Activated gamma-delta T cell treated with anti-CD3 and anti-CD28 coated beads, Interleukin-2, amount 50 U/mL, for 16 hours (primary cell): ENCODE results near the gene HOXB4.

Experiments used
- DNase-seq: peaks from one replicate; pipeline ENCODE4 v3.0.0-alpha.2; 2020; ENCODE audit warnings: low read depth

Gene HOXB4

GRCh38 chr17:48571826-48572417 is 6.2 kb downstream of the HOXB4 start:
- DNase-seq = no peak

- DNase-seq = no peak
Observed at GRCh38 chr17:48571024-48571818, 6.9 kb downstream of the HOXB4 start.

GRCh38 chr17:48570325-48571023 is 7.7 kb downstream of the HOXB4 start:
- DNase-seq = no peak

GRCh38 chr17:48569674-48570324 is 8.4 kb downstream of the HOXB4 start:
- DNase-seq = no peak

- DNase-seq = no peak
Observed at GRCh38 chr17:48569240-48569582, 8.9 kb downstream of the HOXB4 start.

GRCh38 chr17:48568499-48569239 is 9.5 kb downstream of the HOXB4 start:
- DNase-seq = no peak

- DNase-seq = no peak
Observed at GRCh38 chr17:48567646-48568354, 10.3 kb downstream of the HOXB4 start.

GRCh38 chr17:48567209-48567608 is 10.9 kb downstream of the HOXB4 start:
- DNase-seq = no peak

GRCh38 chr17:48566717-48567116 is 11.4 kb downstream of the HOXB4 start:
- no peak for DNase-seq

- DNase-seq = no peak
Observed at GRCh38 chr17:48565925-48566710, 12.0 kb downstream of the HOXB4 start.

- no peak for DNase-seq
Observed at GRCh38 chr17:48565022-48565554, 13.1 kb downstream of the HOXB4 start.

- DNase-seq = no peak
Observed at GRCh38 chr17:48564188-48565021, 13.7 kb downstream of the HOXB4 start.

GRCh38 chr17:48563867-48564187 is 14.3 kb downstream of the HOXB4 start:
- DNase-seq = no peak

GRCh38 chr17:48563385-48563838 is 14.7 kb downstream of the HOXB4 start:
- DNase-seq = no peak

GRCh38 chr17:48562934-48563333 is 15.2 kb downstream of the HOXB4 start:
- no peak for DNase-seq

GRCh38 chr17:48561884-48562810 is 16.0 kb downstream of the HOXB4 start:
- DNase-seq = no peak

GRCh38 chr17:48559840-48560817 is 18.0 kb downstream of the HOXB4 start:
- no peak for DNase-seq
